ENCODE results near the gene NAV2. TPM values are rescaled to one million over a fixed set of nuclear protein-coding genes. Genes with fewer than 3 reads are reported as not detected.

The NAV2 gene
- polyA plus RNA-seq, 1 donor from 2014 or later, result 3.0 TPM

GRCh38 chr11:19738124-19738523, 25.5 kb downstream of the NAV2 start:
- Histone ChIP-seq H3K27ac (ENCODE audit: low read length) (peak overlapping the region; percentile 42), H3K36me3 (ENCODE audit: insufficient read depth, low read length) (no peaks in the 10 kb centered on the region), H3K4me2 (ENCODE audit: low read length) (no peak overlapping the region), H3K9me2 (ENCODE audit: insufficient read depth, low read length) (no peaks in the 10 kb centered on the region), H3F3A (ENCODE audit: insufficient read depth, low read length, poor library complexity, severe bottlenecking) (no peaks in the 10 kb centered on the region), H3K9ac (ENCODE audit: low read length) (no peak overlapping the region), H3K27me3 (ENCODE audit: insufficient read depth, low read depth, low read length) (no peaks in the 10 kb centered on the region), H3K9me3 (ENCODE audit: low read length) (no peaks in the 10 kb centered on the region), H3K4me3 (ENCODE audit: low read length) (no peak overlapping the region), H2AFZ (ENCODE audit: low read depth, low read length) (no peak overlapping the region), H3K79me2 (replicated peaks; ENCODE audit: insufficient read depth, low read length) (no peaks in the 10 kb centered on the region), H4K20me1 (ENCODE audit: insufficient read depth) (no peaks in the 10 kb centered on the region)
- no peak for TF ChIP-seq CTCF (IDR thresholded peaks at IDR 0.05; ENCODE audit: poor library complexity, severe bottlenecking)
- no peak for TF ChIP-seq POLR2AphosphoS5 (IDR thresholded peaks at IDR 0.05)
- no peak for TF ChIP-seq SMC3 (conservative IDR thresholded peaks at IDR 0.05; ENCODE audit: poor library complexity)
- no peak for TF ChIP-seq EP300 (conservative IDR thresholded peaks at IDR 0.05; ENCODE audit: poor library complexity, severe bottlenecking)
- TF ChIP-seq RAD21 (conservative IDR thresholded peaks at IDR 0.05), result no peak
- no peak for TF ChIP-seq REST (IDR thresholded peaks at IDR 0.05; ENCODE audit: borderline replicate concordance)
- no peak for TF ChIP-seq EZH2 (IDR thresholded peaks at IDR 0.05; ENCODE audit: borderline replicate concordance, insufficient read depth, low read length, poor library complexity, severe bottlenecking)
- no peak for TF ChIP-seq TAF1 (IDR thresholded peaks at IDR 0.05; ENCODE audit: low read depth)
- no peak for TF ChIP-seq MXI1 (conservative IDR thresholded peaks at IDR 0.05; ENCODE audit: poor library complexity, severe bottlenecking)

GRCh38 chr11:19739872-19740271, 27.2 kb downstream of the NAV2 start:
- no peak overlapping the region for H3K9ac ChIP-seq (ENCODE audit: low read length)
- H4K20me1 ChIP-seq (ENCODE audit: insufficient read depth), result no peaks in the 10 kb centered on the region
- no peaks in the 10 kb centered on the region for H3K27me3 ChIP-seq (ENCODE audit: insufficient read depth, low read depth, low read length)
- no peaks in the 10 kb centered on the region for H3K9me2 ChIP-seq (ENCODE audit: insufficient read depth, low read length)
- H3K27ac ChIP-seq (ENCODE audit: low read length), result no peak overlapping the region
- no peaks in the 10 kb centered on the region for H3K36me3 ChIP-seq (ENCODE audit: insufficient read depth, low read length)
- H3K4me3 ChIP-seq (ENCODE audit: low read length), result no peak overlapping the region
- TF ChIP-seq CTCF (IDR thresholded peaks at IDR 0.05; ENCODE audit: poor library complexity, severe bottlenecking), result no peak
- no peak for TF ChIP-seq MXI1 (conservative IDR thresholded peaks at IDR 0.05; ENCODE audit: poor library complexity, severe bottlenecking)
- TF ChIP-seq EZH2 (IDR thresholded peaks at IDR 0.05; ENCODE audit: borderline replicate concordance, insufficient read depth, low read length, poor library complexity, severe bottlenecking), result no peak
- no peak for TF ChIP-seq TAF1 (IDR thresholded peaks at IDR 0.05; ENCODE audit: low read depth)
- no peak for TF ChIP-seq POLR2AphosphoS5 (IDR thresholded peaks at IDR 0.05)
- TF ChIP-seq RAD21 (conservative IDR thresholded peaks at IDR 0.05), result no peak
- no peak for TF ChIP-seq REST (IDR thresholded peaks at IDR 0.05; ENCODE audit: borderline replicate concordance)
- no peak for TF ChIP-seq SMC3 (conservative IDR thresholded peaks at IDR 0.05; ENCODE audit: poor library complexity)
- TF ChIP-seq EP300 (conservative IDR thresholded peaks at IDR 0.05; ENCODE audit: poor library complexity, severe bottlenecking), result no peak
- no peak overlapping the region for H2AFZ ChIP-seq (ENCODE audit: low read depth, low read length)
- H3K9me3 ChIP-seq (ENCODE audit: low read length), result no peaks in the 10 kb centered on the region
- no peak overlapping the region for H3K4me2 ChIP-seq (ENCODE audit: low read length)
- H3F3A ChIP-seq (ENCODE audit: insufficient read depth, low read length, poor library complexity, severe bottlenecking), result no peaks in the 10 kb centered on the region
- H3K79me2 ChIP-seq (replicated peaks; ENCODE audit: insufficient read depth, low read length), result no peaks in the 10 kb centered on the region

Data from neural cell (in vitro differentiated cells).